IMR-90 (cell line): Measurements from ENCODE around the gene FAM120A. TPM values are rescaled to one million over a fixed set of nuclear protein-coding genes. Genes with fewer than 3 reads are reported as not detected.

ENCODE experiments used
- ATAC-seq: fragments of 200-7000 bp; cut with Tn5 transposase; 2 replicates; pipeline ENCODE4 v1.9.1; 2020; ENCODE audit warnings: low read depth, mild to moderate bottlenecking, moderate library complexity
- BruUV-seq: library from RNA; stranded (reverse); fragments of 400-500 nt; replicated peaks from 2 replicates; lab custom pipeline; 2021; lab: Mats Ljungman, UMichigan
- CTCF ChIA-PET: fragments of 300-600 bp; formaldehyde crosslinking; extraction: SDS; loops from one replicate; lab custom pipeline; 2021; ENCODE audit warnings: antibody characterized with exemption; lab: Yijun Ruan, JAX
- POLR2A ChIA-PET: fragments of 300-600 bp; sonication (Branson Sonifier 250); formaldehyde crosslinking; loops from one replicate; lab custom pipeline; 2022; ENCODE audit warnings: antibody characterized with exemption; ENCODE audit not compliant: unreplicated experiment; lab: Charles Lee
- DNase-seq: peaks from one replicate; pipeline ENCODE4 v3.0.0; 2013
- H2AFZ ChIP-seq: replicated peaks from 2 replicates; pipeline ENCODE3; 2013; ENCODE audit warnings: low read length, mild to moderate bottlenecking; ENCODE audit not compliant: poor library complexity
- H2AK5ac ChIP-seq: 2 replicates; pipeline ENCODE4 v1.6.1; 2013; ENCODE audit warnings: low read depth, low read length, inconsistent platforms
- H2AK9ac ChIP-seq: replicated peaks from 2 replicates; pipeline ENCODE3; 2013; ENCODE audit warnings: mild to moderate bottlenecking, low read depth, low read length, moderate library complexity; ENCODE audit not compliant: poor library complexity
- H2BK120ac ChIP-seq: 2 replicates; pipeline ENCODE4 v1.6.1; 2013; ENCODE audit warnings: low read depth, low read length, inconsistent platforms
- H2BK15ac ChIP-seq: 3 replicates; pipeline ENCODE4 v1.6.1; 2013; ENCODE audit warnings: low read depth, low read length, inconsistent platforms
- H2BK20ac ChIP-seq: 2 replicates; pipeline ENCODE4 v1.6.1; 2013; ENCODE audit warnings: low read depth, mild to moderate bottlenecking, inconsistent platforms, low read length, moderate library complexity
- H2BK5ac ChIP-seq: 2 replicates; pipeline ENCODE4 v1.6.1; 2013; ENCODE audit warnings: mild to moderate bottlenecking, low read depth, low read length, inconsistent platforms; ENCODE audit not compliant: poor library complexity, severe bottlenecking
- H3K14ac ChIP-seq: replicated peaks from 2 replicates; pipeline ENCODE4 v1.6.1; 2013; ENCODE audit warnings: low read depth, low read length, inconsistent platforms
- H3K18ac ChIP-seq: 2 replicates; pipeline ENCODE4 v1.6.1; 2013; ENCODE audit warnings: low read depth, low read length, control low read depth
- H3K23ac ChIP-seq: 2 replicates; pipeline ENCODE4 v1.6.1; 2013; ENCODE audit warnings: low read depth, low read length, inconsistent platforms
- H3K27ac ChIP-seq: 2 replicates; pipeline ENCODE4 v1.5.1; 2013; ENCODE audit warnings: mild to moderate bottlenecking, control low read depth, low read length; ENCODE audit not compliant: insufficient read depth
- H3K27me3 ChIP-seq: 2 replicates; pipeline ENCODE4 v1.6.1; 2013; ENCODE audit warnings: low read length; ENCODE audit not compliant: control insufficient read depth, insufficient read depth
- H3K36me3 ChIP-seq: 2 replicates; pipeline ENCODE4 v1.6.1; 2013; ENCODE audit warnings: low read length, mixed read lengths; ENCODE audit not compliant: control insufficient read depth, insufficient read depth
- H3K4ac ChIP-seq: 2 replicates; pipeline ENCODE4 v1.6.1; 2013; ENCODE audit warnings: low read depth, low read length, inconsistent platforms
- H3K4me1 ChIP-seq: 2 replicates; pipeline ENCODE4 v1.6.1; 2013; ENCODE audit warnings: low read length, mixed read lengths; ENCODE audit not compliant: control insufficient read depth, insufficient read depth
- H3K4me2 ChIP-seq: 2 replicates; pipeline ENCODE4 v1.6.1; 2013; ENCODE audit warnings: low read depth, mild to moderate bottlenecking, control low read depth, low read length, moderate library complexity
- H3K4me3 ChIP-seq: 2 replicates; pipeline ENCODE4 v1.5.1; 2013; ENCODE audit warnings: low read depth, mild to moderate bottlenecking, control low read depth, low read length, moderate library complexity; ENCODE audit not compliant: insufficient read depth
- H3K56ac ChIP-seq: 2 replicates; pipeline ENCODE4 v1.6.1; 2013; ENCODE audit warnings: low read length, inconsistent platforms; ENCODE audit not compliant: insufficient read depth; ENCODE audit errors: extremely low read depth
- H3K79me1 ChIP-seq, 2 experiments: 2 replicates each; pipeline ENCODE4 v1.6.1; 2013; ENCODE audit warnings: low read length in 2 of 2, inconsistent platforms in 1 of 2, low read depth in 1 of 2
- H3K9ac ChIP-seq: 2 replicates; pipeline ENCODE4 v1.6.1; 2013; ENCODE audit warnings: low read depth, low read length, control low read depth
- H3K9me1 ChIP-seq: 2 replicates; pipeline ENCODE4 v1.6.1; 2013; ENCODE audit warnings: low read length, inconsistent platforms; ENCODE audit not compliant: insufficient read depth
- H3K9me3 ChIP-seq: 2 replicates; pipeline ENCODE4 v1.6.1; 2013; ENCODE audit warnings: low read length; ENCODE audit not compliant: control insufficient read depth, insufficient read depth
- H4K20me1 ChIP-seq: 2 replicates; pipeline ENCODE4 v1.6.1; 2013; ENCODE audit warnings: low read length, inconsistent platforms; ENCODE audit not compliant: insufficient read depth
- H4K5ac ChIP-seq: 2 replicates; pipeline ENCODE4 v1.6.1; 2013; ENCODE audit warnings: mild to moderate bottlenecking, low read depth, low read length, control low read depth
- H4K8ac ChIP-seq, 2 experiments: 2 replicates each; pipeline ENCODE4 v1.6.1; 2013; ENCODE audit warnings: low read depth in 2 of 2, low read length in 2 of 2, control low read depth in 1 of 2, inconsistent platforms in 1 of 2
- H4K91ac ChIP-seq: 2 replicates; pipeline ENCODE4 v1.6.1; 2013; ENCODE audit warnings: low read depth, low read length, inconsistent platforms; ENCODE audit not compliant: insufficient read depth
- BHLHE40 ChIP-seq: fragments of 150-350 bp; IDR thresholded peaks from 2 replicates; pipeline ENCODE4 v1.6.1; 2016; ENCODE audit warnings: mild to moderate bottlenecking, low read depth, low read length
- CEBPB ChIP-seq: IDR thresholded peaks from 2 replicates; pipeline ENCODE4 v1.6.1; 2012; ENCODE audit warnings: low read depth, low read length, improper control_type of control experiment
- CHD1 ChIP-seq: IDR thresholded peaks from 2 replicates; pipeline ENCODE4 v1.6.1; 2012; ENCODE audit warnings: low read depth, low read length, improper control_type of control experiment
- ELK1 ChIP-seq: fragments of 150-350 bp; IDR thresholded peaks from 2 replicates; pipeline ENCODE4 v1.6.1; 2016; ENCODE audit warnings: low read depth, mild to moderate bottlenecking, low read length, moderate library complexity, borderline replicate concordance
- FOS ChIP-seq: fragments of 150-350 bp; IDR thresholded peaks from 2 replicates; pipeline ENCODE4 v1.6.1; 2016; ENCODE audit warnings: low read depth, low read length
- MAFK ChIP-seq: IDR thresholded peaks from 2 replicates; pipeline ENCODE4 v1.6.1; 2012; ENCODE audit warnings: low read depth, low read length, improper control_type of control experiment
- MAZ ChIP-seq: IDR thresholded peaks from 2 replicates; pipeline ENCODE4 v1.6.1; 2012; ENCODE audit warnings: low read depth, mild to moderate bottlenecking, low read length, improper control_type of control experiment, moderate library complexity, borderline replicate concordance
- MXI1 ChIP-seq: IDR thresholded peaks from 2 replicates; pipeline ENCODE4 v1.6.1; 2012; ENCODE audit warnings: low read depth, mild to moderate bottlenecking, low read length, moderate library complexity, borderline replicate concordance
- NFE2L2 ChIP-seq: fragments of 150-350 bp; IDR thresholded peaks from 2 replicates; pipeline ENCODE4 v1.6.1; 2016; ENCODE audit warnings: low read depth, mild to moderate bottlenecking, low read length
- POLR2A ChIP-seq: IDR thresholded peaks from 2 replicates; pipeline ENCODE4 v1.6.1; 2012; ENCODE audit warnings: mild to moderate bottlenecking, low read depth, low read length
- RAD21 ChIP-seq: IDR thresholded peaks from 2 replicates; pipeline ENCODE4 v1.6.1; 2012; ENCODE audit warnings: low read length, improper control_type of control experiment
- RCOR1 ChIP-seq: IDR thresholded peaks from 2 replicates; pipeline ENCODE4 v1.6.1; 2012; ENCODE audit warnings: mild to moderate bottlenecking, low read length, improper control_type of control experiment; ENCODE audit not compliant: insufficient replicate concordance
- RFX5 ChIP-seq: IDR thresholded peaks from 2 replicates; pipeline ENCODE4 v1.8.0; 2012; ENCODE audit warnings: low read depth, mild to moderate bottlenecking, low read length, moderate library complexity
- SMC3 ChIP-seq: fragments of 150-350 bp; IDR thresholded peaks from 2 replicates; pipeline ENCODE4 v1.6.1; 2016; ENCODE audit warnings: low read depth, mild to moderate bottlenecking, antibody characterized with exemption, low read length, moderate library complexity
- USF2 ChIP-seq: fragments of 150-350 bp; IDR thresholded peaks from 2 replicates; pipeline ENCODE4 v1.6.1; 2017; ENCODE audit warnings: mild to moderate bottlenecking, antibody characterized with exemption, low read length, low read depth
- WGBS, 2 experiments: methylation state at CpG; one replicate each; pipeline versions ENCODE4 v1.1.5 to v1.1.7; 2013; ENCODE audit warnings: missing lambda C conversion rate in 2 of 2; ENCODE audit not compliant: insufficient read length in 1 of 2; ENCODE audit errors: extremely low coverage in 2 of 2; 5-methylcytosine and 5-hydroxymethylcytosine counted together
- dilution Hi-C: fragments of 300-500 bp; cut with HindIII; formaldehyde crosslinking; loops from one replicate; pipeline ENCODE4 v1.14.3; 2018; ENCODE audit warnings: low sequenced_read_pairs; ENCODE audit not compliant: unreplicated experiment
- in situ Hi-C: fragments of 300-500 bp; cut with MboI; formaldehyde crosslinking; loops from 3 replicates; pipeline ENCODE4 v1.14.3; 2019; ENCODE audit warnings: low sequenced_read_pairs, inconsistent platforms, mixed read lengths
- intact Hi-C: fragments of 100-400 bp; cut with micrococcal nuclease; formaldehyde crosslinking; loops from 2 replicates; pipeline ENCODE4 v1.10.0; 2022
- polyA plus RNA-seq, 3 experiments: library from polyadenylated mRNA; depleted of rRNA; stranded (reverse); fragments of >200 nt; gene quantifications; 2 replicates each; pipeline ENCODE4 v1.2.3, GENCODE V29; 2012; ENCODE audit warnings: low replicate concordance in 1 of 3
- total RNA-seq: library from RNA; depleted of rRNA; stranded (reverse); fragments of >200 nt; gene quantifications from 2 replicates; pipeline ENCODE4 v1.2.3, GENCODE V29; 2012
- TF ChIP-seq, protein P1 (sequence below): conservative IDR thresholded peaks from 2 replicates; pipeline ENCODE4 v1.5.1; 2012; ENCODE audit warnings: mild to moderate bottlenecking, low read depth, low read length, improper control_type of control experiment

Gene FAM120A
- total and polyA plus RNA-seq, 2 of the 4 experiments (the other 2 are of a cell fraction), result 61.6 to 75.1 TPM

GRCh38 chr9:93612796-93613154 is 161.3 kb downstream of the FAM120A start:
- BruUV-seq, result no TSS peak
- no peak for TF ChIP-seq NFE2L2
- TF ChIP-seq RAD21, result no peak
- TF ChIP-seq, protein P1, sequence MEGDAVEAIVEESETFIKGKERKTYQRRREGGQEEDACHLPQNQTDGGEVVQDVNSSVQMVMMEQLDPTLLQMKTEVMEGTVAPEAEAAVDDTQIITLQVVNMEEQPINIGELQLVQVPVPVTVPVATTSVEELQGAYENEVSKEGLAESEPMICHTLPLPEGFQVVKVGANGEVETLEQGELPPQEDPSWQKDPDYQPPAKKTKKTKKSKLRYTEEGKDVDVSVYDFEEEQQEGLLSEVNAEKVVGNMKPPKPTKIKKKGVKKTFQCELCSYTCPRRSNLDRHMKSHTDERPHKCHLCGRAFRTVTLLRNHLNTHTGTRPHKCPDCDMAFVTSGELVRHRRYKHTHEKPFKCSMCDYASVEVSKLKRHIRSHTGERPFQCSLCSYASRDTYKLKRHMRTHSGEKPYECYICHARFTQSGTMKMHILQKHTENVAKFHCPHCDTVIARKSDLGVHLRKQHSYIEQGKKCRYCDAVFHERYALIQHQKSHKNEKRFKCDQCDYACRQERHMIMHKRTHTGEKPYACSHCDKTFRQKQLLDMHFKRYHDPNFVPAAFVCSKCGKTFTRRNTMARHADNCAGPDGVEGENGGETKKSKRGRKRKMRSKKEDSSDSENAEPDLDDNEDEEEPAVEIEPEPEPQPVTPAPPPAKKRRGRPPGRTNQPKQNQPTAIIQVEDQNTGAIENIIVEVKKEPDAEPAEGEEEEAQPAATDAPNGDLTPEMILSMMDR, result no peak
- no peak for TF ChIP-seq SMC3
- no peak for TF ChIP-seq MAFK
- TF ChIP-seq MXI1, result no peak
- no peak for TF ChIP-seq POLR2A
- no peak for TF ChIP-seq FOS
- no peak for TF ChIP-seq USF2
- TF ChIP-seq ELK1, result no peak
- no peak for TF ChIP-seq CEBPB
- no peak for TF ChIP-seq RFX5
- no peak for TF ChIP-seq MAZ
- no peak for TF ChIP-seq BHLHE40
- no peak for TF ChIP-seq RCOR1
- no peak for TF ChIP-seq CHD1
- no peak overlapping the region for H3K4me3 ChIP-seq
- H4K8ac ChIP-seq, result no peak overlapping the region
- H3K9ac ChIP-seq, result no peak overlapping the region
- H4K20me1 ChIP-seq, result peaks cover 51% of the 10 kb centered on the region
- DNase-seq, result no peak
- dilution Hi-C loops (no loop called here), in situ Hi-C loops (no loop called here), intact Hi-C loops (no loop called here)
- POLR2A ChIA-PET, result interaction anchor here (0.7 kb wide), 1 partner anchor 20 kb away, joined by 3 read pairs; no protein-coding TSS in a partner anchor
- H2BK20ac ChIP-seq, result no peak overlapping the region
- no peak overlapping the region for H2BK15ac ChIP-seq
- H3K4me2 ChIP-seq, result no peak overlapping the region
- no peaks in the 10 kb centered on the region for H3K27me3 ChIP-seq
- WGBS, 2 experiments, result no CpG with 5 or more reads among the region's 5 CpGs
- no peak overlapping the region for H3K14ac ChIP-seq
- no peak overlapping the region for H3K18ac ChIP-seq
- H3K9me3 ChIP-seq, result peaks cover 8% of the 10 kb centered on the region
- CTCF ChIA-PET, result no interaction called here
- no peak overlapping the region for H3K23ac ChIP-seq
- H3K9me1 ChIP-seq, result peaks cover 18% of the 10 kb centered on the region
- H3K79me1 ChIP-seq, result peaks cover 34 to 55% of the 10 kb centered on the region in 2 experiments
- no peak overlapping the region for H2AK5ac ChIP-seq
- H3K4ac ChIP-seq, result no peak overlapping the region
- no peak overlapping the region for H3K56ac ChIP-seq
- H2BK5ac ChIP-seq, result no peak overlapping the region
- ATAC-seq, result peak; percentile 55
- no peaks in the 10 kb centered on the region for H3K36me3 ChIP-seq
- H2AFZ ChIP-seq, result no peak overlapping the region
- no peak overlapping the region for H4K5ac ChIP-seq
- H2BK120ac ChIP-seq, result no peak overlapping the region
- no peak overlapping the region for H2AK9ac ChIP-seq
- H3K4me1 ChIP-seq, result peaks cover 4% of the 10 kb centered on the region; the same call in 1 of the 2 replicates
- H3K27ac ChIP-seq, result no peak overlapping the region
- no peak overlapping the region for H4K91ac ChIP-seq
